ENCODE data around the gene DGKI.

DNA sequence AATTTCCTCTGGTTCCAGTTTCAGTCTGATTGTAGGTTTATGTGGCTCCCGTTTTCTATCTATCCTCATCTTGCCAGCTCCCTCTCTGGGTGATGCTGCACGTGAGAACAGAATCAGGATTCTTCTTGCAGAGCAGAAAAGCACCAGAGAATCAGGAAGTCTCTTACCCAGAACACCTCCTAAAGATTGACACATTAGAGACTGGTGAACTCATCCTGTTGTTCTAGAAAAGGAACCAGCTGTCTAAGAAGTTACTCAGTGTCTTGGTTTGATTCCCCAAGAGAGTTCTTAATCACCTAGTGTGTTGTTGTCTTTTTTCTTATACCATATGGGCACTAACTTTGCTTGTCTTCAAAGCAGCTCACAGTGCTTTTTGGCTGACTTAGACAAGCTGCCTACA is 152.4 kb downstream of the DGKI start:
- TF ChIP-seq, protein P1, sequence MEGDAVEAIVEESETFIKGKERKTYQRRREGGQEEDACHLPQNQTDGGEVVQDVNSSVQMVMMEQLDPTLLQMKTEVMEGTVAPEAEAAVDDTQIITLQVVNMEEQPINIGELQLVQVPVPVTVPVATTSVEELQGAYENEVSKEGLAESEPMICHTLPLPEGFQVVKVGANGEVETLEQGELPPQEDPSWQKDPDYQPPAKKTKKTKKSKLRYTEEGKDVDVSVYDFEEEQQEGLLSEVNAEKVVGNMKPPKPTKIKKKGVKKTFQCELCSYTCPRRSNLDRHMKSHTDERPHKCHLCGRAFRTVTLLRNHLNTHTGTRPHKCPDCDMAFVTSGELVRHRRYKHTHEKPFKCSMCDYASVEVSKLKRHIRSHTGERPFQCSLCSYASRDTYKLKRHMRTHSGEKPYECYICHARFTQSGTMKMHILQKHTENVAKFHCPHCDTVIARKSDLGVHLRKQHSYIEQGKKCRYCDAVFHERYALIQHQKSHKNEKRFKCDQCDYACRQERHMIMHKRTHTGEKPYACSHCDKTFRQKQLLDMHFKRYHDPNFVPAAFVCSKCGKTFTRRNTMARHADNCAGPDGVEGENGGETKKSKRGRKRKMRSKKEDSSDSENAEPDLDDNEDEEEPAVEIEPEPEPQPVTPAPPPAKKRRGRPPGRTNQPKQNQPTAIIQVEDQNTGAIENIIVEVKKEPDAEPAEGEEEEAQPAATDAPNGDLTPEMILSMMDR (conservative IDR thresholded peaks at IDR 0.05; ENCODE audit: low read depth, low read length) = no peak
- no peak for TF ChIP-seq EZH2 (IDR thresholded peaks at IDR 0.05; ENCODE audit: borderline replicate concordance, low read depth, low read length, poor library complexity, severe bottlenecking)
